Panc1 (cell line): Measurements from ENCODE around the gene TNNC2. TPM values are rescaled to one million over a fixed set of nuclear protein-coding genes. Genes with fewer than 3 reads are reported as not detected.

Experiments
- ATAC-seq: fragments of 200-7000 bp; cut with Tn5 transposase; 2 replicates; pipeline ENCODE4 v1.9.1; 2020; ENCODE audit warnings: mild to moderate bottlenecking, moderate library complexity
- BruUV-seq: library from RNA; stranded (reverse); fragments of 400-500 nt; replicated peaks from 2 replicates; lab custom pipeline; 2021; lab: Mats Ljungman, UMichigan
- CTCF ChIA-PET: fragments of 300-600 bp; sonication (Branson Sonifier 250); formaldehyde crosslinking; loops from one replicate; lab custom pipeline; 2022; ENCODE audit warnings: antibody characterized with exemption; lab: Charles Lee
- POLR2A ChIA-PET: fragments of 300-600 bp; sonication (Branson Sonifier 250); formaldehyde crosslinking; loops from one replicate; lab custom pipeline; 2022; ENCODE audit warnings: antibody characterized with exemption; lab: Charles Lee
- DNase-seq: peaks from one replicate; pipeline ENCODE4 v3.0.0-alpha.2; 2010; ENCODE audit warnings: low read depth, low spot score
- H3K27ac ChIP-seq: 2 replicates; pipeline ENCODE4 v1.5.1; 2011; ENCODE audit warnings: mild to moderate bottlenecking, low read length, inconsistent platforms
- H3K27me3 ChIP-seq: fragments of 200-500 bp; sonication (Bioruptor generic); 2 replicates; pipeline ENCODE4 v1.6.0; 2014; ENCODE audit warnings: low read length, inconsistent platforms; ENCODE audit not compliant: control insufficient read depth, insufficient read depth
- H3K36me3 ChIP-seq: fragments of 200-500 bp; sonication (Bioruptor generic); 2 replicates; pipeline ENCODE4 v1.5.1; 2014; ENCODE audit warnings: inconsistent platforms, mild to moderate bottlenecking, low read length, moderate library complexity; ENCODE audit not compliant: control insufficient read depth, insufficient read depth
- H3K4me1 ChIP-seq: 2 replicates; pipeline ENCODE4 v1.5.1; 2011; ENCODE audit warnings: inconsistent platforms, mild to moderate bottlenecking, low read length, moderate library complexity; ENCODE audit not compliant: control insufficient read depth, insufficient read depth
- H3K4me3 ChIP-seq, 2 experiments: 2 replicates each; pipeline ENCODE4 v1.5.1; 2011 to 2012; ENCODE audit warnings: low read depth in 2 of 2, low read length in 2 of 2, mild to moderate bottlenecking in 2 of 2, inconsistent platforms in 1 of 2, moderate library complexity in 1 of 2
- H3K9me3 ChIP-seq: fragments of 200-500 bp; sonication (Bioruptor generic); 2 replicates; pipeline ENCODE4 v1.5.1; 2014; ENCODE audit warnings: low read depth, mild to moderate bottlenecking, inconsistent platforms, low read length, moderate library complexity; ENCODE audit not compliant: control insufficient read depth, insufficient read depth
- CTCF ChIP-seq: fragments of 450-650 bp; IDR thresholded peaks from 2 replicates; pipeline ENCODE4 v1.5.1; 2017; ENCODE audit warnings: mild to moderate bottlenecking
- POLR2AphosphoS5 ChIP-seq: IDR thresholded peaks from 2 replicates; pipeline ENCODE4 v1.6.1; 2012; ENCODE audit warnings: mild to moderate bottlenecking, low read depth, low read length, moderate library complexity
- SIN3A ChIP-seq: IDR thresholded peaks from 2 replicates; pipeline ENCODE4 v1.6.1; 2012; ENCODE audit warnings: low read depth, mild to moderate bottlenecking, low read length, moderate library complexity, borderline replicate concordance; ENCODE audit not compliant: insufficient read depth
- TCF7L2 ChIP-seq: IDR thresholded peaks from 2 replicates; pipeline ENCODE4 v1.6.1; 2011; ENCODE audit warnings: mild to moderate bottlenecking, low read depth, low read length, inconsistent platforms
- in situ Hi-C: cut with HindIII; loops from 2 replicates; pipeline ENCODE4 v1.10.0; 2016; ENCODE audit warnings: low sequenced_read_pairs, low pct_unique_long_range_greater_than_20kb
- intact Hi-C: fragments of 100-400 bp; cut with micrococcal nuclease; formaldehyde crosslinking; loops from one replicate; pipeline ENCODE4 v1.10.0; 2022; ENCODE audit not compliant: unreplicated experiment
- total RNA-seq: library from RNA; stranded (reverse); gene quantifications from one replicate; pipeline ENCODE4 v1.2.1, GENCODE V29; 2021; ENCODE audit not compliant: unreplicated experiment
- TF ChIP-seq, protein P1 (sequence below), 2 experiments: IDR thresholded peaks; 2 replicates each; pipeline ENCODE4 v1.6.1; 2011 to 2012; ENCODE audit warnings: low read depth in 2 of 2, control low read depth in 1 of 2, low read length in 1 of 2, mild to moderate bottlenecking in 1 of 2, moderate library complexity in 1 of 2; ENCODE audit not compliant: insufficient read depth in 1 of 2

The TNNC2 gene
- total RNA-seq, 1 experiment from 2014 or later, result 0.26 TPM

- intact Hi-C loops (no loop called here), in situ Hi-C loops (no loop called here)
- TF ChIP-seq TCF7L2 (no peak), POLR2AphosphoS5 (no peak), SIN3A (no peak), CTCF (no peak)
- TF ChIP-seq, protein P1, sequence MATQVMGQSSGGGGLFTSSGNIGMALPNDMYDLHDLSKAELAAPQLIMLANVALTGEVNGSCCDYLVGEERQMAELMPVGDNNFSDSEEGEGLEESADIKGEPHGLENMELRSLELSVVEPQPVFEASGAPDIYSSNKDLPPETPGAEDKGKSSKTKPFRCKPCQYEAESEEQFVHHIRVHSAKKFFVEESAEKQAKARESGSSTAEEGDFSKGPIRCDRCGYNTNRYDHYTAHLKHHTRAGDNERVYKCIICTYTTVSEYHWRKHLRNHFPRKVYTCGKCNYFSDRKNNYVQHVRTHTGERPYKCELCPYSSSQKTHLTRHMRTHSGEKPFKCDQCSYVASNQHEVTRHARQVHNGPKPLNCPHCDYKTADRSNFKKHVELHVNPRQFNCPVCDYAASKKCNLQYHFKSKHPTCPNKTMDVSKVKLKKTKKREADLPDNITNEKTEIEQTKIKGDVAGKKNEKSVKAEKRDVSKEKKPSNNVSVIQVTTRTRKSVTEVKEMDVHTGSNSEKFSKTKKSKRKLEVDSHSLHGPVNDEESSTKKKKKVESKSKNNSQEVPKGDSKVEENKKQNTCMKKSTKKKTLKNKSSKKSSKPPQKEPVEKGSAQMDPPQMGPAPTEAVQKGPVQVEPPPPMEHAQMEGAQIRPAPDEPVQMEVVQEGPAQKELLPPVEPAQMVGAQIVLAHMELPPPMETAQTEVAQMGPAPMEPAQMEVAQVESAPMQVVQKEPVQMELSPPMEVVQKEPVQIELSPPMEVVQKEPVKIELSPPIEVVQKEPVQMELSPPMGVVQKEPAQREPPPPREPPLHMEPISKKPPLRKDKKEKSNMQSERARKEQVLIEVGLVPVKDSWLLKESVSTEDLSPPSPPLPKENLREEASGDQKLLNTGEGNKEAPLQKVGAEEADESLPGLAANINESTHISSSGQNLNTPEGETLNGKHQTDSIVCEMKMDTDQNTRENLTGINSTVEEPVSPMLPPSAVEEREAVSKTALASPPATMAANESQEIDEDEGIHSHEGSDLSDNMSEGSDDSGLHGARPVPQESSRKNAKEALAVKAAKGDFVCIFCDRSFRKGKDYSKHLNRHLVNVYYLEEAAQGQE (IDR thresholded peaks at IDR 0.05; ENCODE audit: insufficient read depth in 1 of 2, low read depth in 2 of 2, low read length in 1 of 2), result no peak
- Histone ChIP-seq H3K27me3 (no peaks in the 10 kb centered on the region), H3K4me1 (peaks cover 4% of the 10 kb centered on the region; the same call in 1 of the 2 replicates), H3K36me3 (no peaks in the 10 kb centered on the region; the same call in 1 of the 2 replicates), H3K27ac (no peak overlapping the region), H3K9me3 (no peaks in the 10 kb centered on the region), H3K4me3 (no peak overlapping the region)
- ChIA-PET CTCF (no interaction called here), POLR2A (interaction anchor here (0.6 kb wide), 1 partner anchor 780 kb away, joined by 3 read pairs; no protein-coding TSS in a partner anchor)
- DNase-seq (no peak), ATAC-seq (no peak)
- BruUV-seq, result no TSS peak
These were observed 34.3 kb upstream of the TNNC2 start for GRCh38 chr20:45861221-45862075.

GRCh38 chr20:45860560-45861220 lies 33.6 kb upstream of the TNNC2 start:
- intact Hi-C loops (no loop called here), in situ Hi-C loops (no loop called here)
- ChIA-PET CTCF (no interaction called here), POLR2A (no interaction called here)
- DNase-seq (no peak), ATAC-seq (no peak)
- BruUV-seq, result no TSS peak
- Histone ChIP-seq H3K27me3 (no peaks in the 10 kb centered on the region), H3K36me3 (no peaks in the 10 kb centered on the region; the same call in 1 of the 2 replicates), H3K9me3 (no peaks in the 10 kb centered on the region), H3K27ac (no peak overlapping the region), H3K4me3 (no peak overlapping the region), H3K4me1 (peaks cover 10% of the 10 kb centered on the region)
- no peak for TF ChIP-seq POLR2AphosphoS5
- TF ChIP-seq CTCF, result no peak
- TF ChIP-seq, protein P1 (IDR thresholded peaks at IDR 0.05; ENCODE audit: insufficient read depth in 1 of 2, low read depth in 2 of 2, low read length in 1 of 2), result no peak
- TF ChIP-seq TCF7L2, result no peak
- no peak for TF ChIP-seq SIN3A
